CD4-positive, alpha-beta T cell (primary cell): ENCODE measurements around the gene HPRT1. TPM values are rescaled to one million over a fixed set of nuclear protein-coding genes. Genes with fewer than 3 reads are reported as not detected.
"Not testable (repeated sequence)": the region's sequence is repeated elsewhere in the genome, so short reads cannot be mapped to it uniquely, and the experiment has no call there.

Experiments
- ATAC-seq: fragments of 200-7000 bp; cut with Tn5 transposase; one replicate; pipeline ENCODE4 v1.10.0; 2022; ENCODE audit warnings: mild to moderate bottlenecking; ENCODE audit not compliant: poor library complexity
- CTCF ChIA-PET: fragments of 350-600 bp; sonication (Branson Sonifier 250); formaldehyde crosslinking; loops from one replicate; lab custom pipeline; 2021; ENCODE audit warnings: antibody characterized with exemption, inconsistent platforms; lab: Charles Lee
- POLR2A ChIA-PET: fragments of 350-600 bp; sonication (Branson Sonifier 250); formaldehyde crosslinking; loops from one replicate; lab custom pipeline; 2021; ENCODE audit warnings: antibody characterized with exemption, inconsistent platforms; lab: Charles Lee
- DNase-seq, 14 experiments: peaks; one replicate each; pipeline ENCODE4 v3.0.0-alpha.2; 2013 to 2020; ENCODE audit warnings: mixed read lengths in 2 of 14
- H3K27ac ChIP-seq, 2 donors: one replicate each; pipeline versions ENCODE4 v1.5.1 to v1.7.0; 2013; ENCODE audit warnings: low read length in 2 of 2, low read depth in 1 of 2, mild to moderate bottlenecking in 1 of 2
- H3K27me3 ChIP-seq, 2 experiments: 1 replicate in 1 of 2; 2 replicates in 1 of 2; pipeline versions ENCODE4 v1.6.1 to v1.7.0; 2013; ENCODE audit warnings: low read length in 2 of 2, control low read depth in 1 of 2, mild to moderate bottlenecking in 1 of 2, moderate library complexity in 1 of 2; ENCODE audit not compliant: insufficient read depth in 2 of 2, control insufficient read depth in 1 of 2
- H3K36me3 ChIP-seq: one replicate; pipeline ENCODE4 v1.6.1; 2013; ENCODE audit warnings: low read length, control low read depth; ENCODE audit not compliant: insufficient read depth
- H3K4me1 ChIP-seq: one replicate; pipeline ENCODE4 v1.6.1; 2013; ENCODE audit warnings: low read length, control low read depth; ENCODE audit not compliant: insufficient read depth
- H3K4me3 ChIP-seq: one replicate; pipeline ENCODE4 v1.5.1; 2013; ENCODE audit warnings: mild to moderate bottlenecking, low read length, moderate library complexity
- H3K9me3 ChIP-seq, 2 experiments: 1 replicate in 1 of 2; 2 replicates in 1 of 2; pipeline versions ENCODE4 v1.6.1 to v1.7.0; 2013; ENCODE audit warnings: low read length in 2 of 2, mild to moderate bottlenecking in 2 of 2, control low read depth in 1 of 2, moderate library complexity in 1 of 2; ENCODE audit not compliant: control insufficient read depth in 1 of 2, insufficient read depth in 1 of 2
- H3K27ac Mint-ChIP-seq: one replicate; pipeline ENCODE4 v1.8.0; 2020; ENCODE audit warnings: mixed read lengths
- H3K27me3 Mint-ChIP-seq: one replicate; pipeline ENCODE4 v1.8.0; 2021; ENCODE audit warnings: mixed read lengths
- H3K36me3 Mint-ChIP-seq: one replicate; pipeline ENCODE4 v1.8.0; 2021; ENCODE audit warnings: low read depth, mixed read lengths
- H3K4me1 Mint-ChIP-seq: one replicate; pipeline ENCODE4 v1.8.0; 2021; ENCODE audit warnings: low read depth, mixed read lengths
- H3K4me3 Mint-ChIP-seq: one replicate; pipeline ENCODE4 v1.8.0; 2020; ENCODE audit warnings: mild to moderate bottlenecking, mixed read lengths
- H3K9me3 Mint-ChIP-seq: one replicate; pipeline ENCODE4 v1.8.0; 2020; ENCODE audit warnings: mixed read lengths
- intact Hi-C, 2 experiments: fragments of 100-400 bp; cut with DNase I in 1 of 2; cut with micrococcal nuclease in 1 of 2; formaldehyde crosslinking; loops; one replicate each; pipeline versions ENCODE4 v1.15.1 to v1.9.0; 2023 to 2025; cut with DNase I, micrococcal nuclease
- total RNA-seq, 174 experiments: library from RNA in 2 of 174; stranded (reverse) in 2 of 174; gene quantifications; one replicate each; pipeline ENCODE4 v1.2.3 and lab custom pipeline; 2021 to 2026
- TF ChIP-seq, protein P1 (sequence below): fragments of 200-600 bp; IDR thresholded peaks from one replicate; pipeline ENCODE4 v1.8.0; 2022; ENCODE audit warnings: antibody characterized with exemption, mild to moderate bottlenecking

HPRT1 gene
- total RNA-seq, 2 experiments from 2014 or later: 14.1 to 15.5 TPM

DNA sequence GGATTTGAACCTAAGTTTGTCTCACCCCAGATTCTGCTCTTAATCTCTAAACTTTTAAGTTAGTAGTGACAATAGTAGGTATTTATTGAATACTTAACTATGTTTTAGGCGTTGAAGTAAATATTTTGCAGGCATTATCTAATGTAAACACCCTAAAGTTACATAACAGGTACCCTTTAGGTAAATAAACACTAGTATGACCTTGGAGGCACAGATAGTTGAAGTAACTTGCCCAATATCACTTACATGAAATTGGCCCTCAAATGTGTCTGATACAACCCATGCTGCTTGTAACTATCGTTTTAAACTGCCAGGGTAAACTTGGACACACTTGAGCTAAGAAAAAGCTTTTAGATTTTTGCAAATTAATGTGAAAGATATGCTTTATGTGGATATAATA, 3.0 kb downstream of the HPRT1 start:
- Histone ChIP-seq H3K9me3 (no peaks in the 10 kb centered on the region), H3K36me3 (no peaks in the 10 kb centered on the region), H3K27me3 (no peaks in the 10 kb centered on the region), H3K4me1 (peaks cover 14% of the 10 kb centered on the region), H3K4me3 (no peak overlapping the region), H3K27ac (no peak overlapping the region)
- ChIA-PET CTCF (no interaction called here), POLR2A (no interaction called here)
- no peaks in the 10 kb centered on the region for H3K27me3 Mint-ChIP-seq
- H3K9me3 Mint-ChIP-seq: no peaks in the 10 kb centered on the region
- ATAC-seq (no peak), DNase-seq (no peak)
- intact Hi-C loops: loop anchor here in 1 of 2 experiments (5.0 kb wide), 1 partner anchor 1509 kb away; the partner anchor contains the start of gene MMGT1
- peaks cover 20% of the 10 kb centered on the region for H3K4me1 Mint-ChIP-seq
- H3K4me3 Mint-ChIP-seq: peak overlapping the region; percentile 52
- TF ChIP-seq, protein P1, sequence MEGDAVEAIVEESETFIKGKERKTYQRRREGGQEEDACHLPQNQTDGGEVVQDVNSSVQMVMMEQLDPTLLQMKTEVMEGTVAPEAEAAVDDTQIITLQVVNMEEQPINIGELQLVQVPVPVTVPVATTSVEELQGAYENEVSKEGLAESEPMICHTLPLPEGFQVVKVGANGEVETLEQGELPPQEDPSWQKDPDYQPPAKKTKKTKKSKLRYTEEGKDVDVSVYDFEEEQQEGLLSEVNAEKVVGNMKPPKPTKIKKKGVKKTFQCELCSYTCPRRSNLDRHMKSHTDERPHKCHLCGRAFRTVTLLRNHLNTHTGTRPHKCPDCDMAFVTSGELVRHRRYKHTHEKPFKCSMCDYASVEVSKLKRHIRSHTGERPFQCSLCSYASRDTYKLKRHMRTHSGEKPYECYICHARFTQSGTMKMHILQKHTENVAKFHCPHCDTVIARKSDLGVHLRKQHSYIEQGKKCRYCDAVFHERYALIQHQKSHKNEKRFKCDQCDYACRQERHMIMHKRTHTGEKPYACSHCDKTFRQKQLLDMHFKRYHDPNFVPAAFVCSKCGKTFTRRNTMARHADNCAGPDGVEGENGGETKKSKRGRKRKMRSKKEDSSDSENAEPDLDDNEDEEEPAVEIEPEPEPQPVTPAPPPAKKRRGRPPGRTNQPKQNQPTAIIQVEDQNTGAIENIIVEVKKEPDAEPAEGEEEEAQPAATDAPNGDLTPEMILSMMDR: no peak
- H3K36me3 Mint-ChIP-seq: no peaks in the 10 kb centered on the region
- H3K27ac Mint-ChIP-seq: no peak overlapping the region

DNA sequence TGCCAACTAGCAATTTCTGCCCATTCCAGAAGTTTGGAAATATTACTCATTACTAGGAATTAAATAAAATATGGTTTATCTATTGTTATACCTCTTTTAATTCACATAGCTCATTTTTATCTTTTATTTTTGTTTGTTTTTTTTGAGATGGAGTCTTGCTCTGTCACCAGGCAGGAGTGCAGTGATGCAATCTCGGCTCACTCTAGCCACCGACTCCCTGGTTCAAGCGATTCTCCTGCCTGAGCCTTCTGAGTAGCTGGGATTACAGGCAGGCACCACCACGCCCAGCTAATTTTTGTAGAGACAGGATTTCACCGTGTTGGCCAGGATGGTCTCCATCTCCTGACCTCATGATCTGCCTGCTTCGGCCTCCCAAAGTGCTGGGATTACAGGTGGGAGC, 4.5 kb downstream of the HPRT1 start:
- peaks cover 13% of the 10 kb centered on the region for H3K4me1 ChIP-seq
- H3K27me3 ChIP-seq, H3K4me3 Mint-ChIP-seq, H3K4me3 ChIP-seq, ATAC-seq, H3K9me3 Mint-ChIP-seq, H3K27ac ChIP-seq, H3K27me3 Mint-ChIP-seq, H3K27ac Mint-ChIP-seq, H3K9me3 ChIP-seq, DNase-seq, H3K36me3 Mint-ChIP-seq, H3K36me3 ChIP-seq: not testable (repeated sequence)
- peaks cover 20% of the 10 kb centered on the region for H3K4me1 Mint-ChIP-seq
- ChIA-PET CTCF (interaction anchor here (1.3 kb wide), 1 partner anchor 13 kb away, joined by 3 read pairs; no protein-coding TSS in a partner anchor), POLR2A (interaction anchor here (0.7 kb wide), 1 partner anchor 21 kb away, joined by 4 read pairs; no protein-coding TSS in a partner anchor)
- intact Hi-C loops: loop anchor here in 1 of 2 experiments (5.0 kb wide), 1 partner anchor 1508 kb away; the partner anchor contains the start of gene MMGT1

DNA sequence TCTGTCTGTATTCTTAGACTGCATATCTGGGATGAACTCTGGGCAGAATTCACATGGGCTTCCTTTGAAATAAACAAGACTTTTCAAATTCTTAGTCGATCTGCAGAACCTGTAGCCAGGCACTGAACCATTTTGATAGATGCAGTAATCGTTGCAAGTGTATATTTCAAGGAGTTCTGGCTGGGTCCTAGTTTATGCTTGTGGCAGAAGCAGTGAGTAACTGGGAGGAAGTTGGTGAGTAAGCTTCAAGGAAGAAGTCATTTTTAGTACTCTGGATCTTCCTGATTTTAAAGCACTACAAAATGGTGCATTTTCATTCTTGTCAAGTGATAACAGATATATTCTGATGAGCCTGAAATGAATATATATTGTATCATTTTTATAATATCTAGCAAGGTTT, 9.5 kb downstream of the HPRT1 start:
- intact Hi-C loops: no loop called here
- ChIA-PET POLR2A (no interaction called here), CTCF (no interaction called here)
- no peak overlapping the region for H3K27ac ChIP-seq
- Mint-ChIP-seq H3K27ac (no peak overlapping the region), H3K4me3 (no peak overlapping the region), H3K4me1 (no peaks in the 10 kb centered on the region), H3K27me3 (no peaks in the 10 kb centered on the region), H3K9me3 (no peaks in the 10 kb centered on the region), H3K36me3 (no peaks in the 10 kb centered on the region)
- H3K9me3 ChIP-seq: no peaks in the 10 kb centered on the region
- DNase-seq: peak in 2 of 14 experiments; percentile 2 to 8
- TF ChIP-seq, protein P1: no peak
- H3K4me3 ChIP-seq: no peak overlapping the region
- H3K36me3 ChIP-seq: no peaks in the 10 kb centered on the region
- H3K4me1 ChIP-seq: no peaks in the 10 kb centered on the region
- H3K27me3 ChIP-seq: no peaks in the 10 kb centered on the region
- no peak for ATAC-seq

DNA sequence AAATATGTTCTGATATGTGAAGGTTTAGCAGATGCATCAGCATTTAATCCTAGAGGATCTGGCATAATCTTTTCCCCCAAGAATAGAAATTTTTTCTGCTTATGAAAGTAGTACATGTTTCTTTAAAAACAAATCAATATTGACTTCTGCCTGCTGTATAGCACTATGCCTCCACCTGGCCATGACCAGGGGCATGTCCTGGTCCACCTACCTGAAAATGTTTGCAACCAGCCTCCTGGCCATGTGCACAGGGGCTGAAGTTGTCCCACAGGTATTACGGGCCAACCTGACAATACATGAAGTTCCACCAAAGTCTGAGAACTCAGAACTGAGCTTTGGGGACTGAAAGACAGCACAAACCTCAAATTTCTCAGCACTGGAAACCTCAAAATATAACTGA, 10.0 kb downstream of the HPRT1 start:
- Mint-ChIP-seq H3K4me1 (no peaks in the 10 kb centered on the region), H3K27me3 (no peaks in the 10 kb centered on the region), H3K36me3 (peaks cover 1% of the 10 kb centered on the region), H3K4me3 (no peak overlapping the region), H3K27ac (no peak overlapping the region), H3K9me3 (no peaks in the 10 kb centered on the region)
- Histone ChIP-seq H3K4me1 (no peaks in the 10 kb centered on the region), H3K27ac (no peak overlapping the region), H3K27me3 (no peaks in the 10 kb centered on the region), H3K9me3 (no peaks in the 10 kb centered on the region), H3K4me3 (no peak overlapping the region), H3K36me3 (peaks cover 5% of the 10 kb centered on the region)
- ATAC-seq (no peak), DNase-seq (no peak)
- CTCF ChIA-PET: no interaction called here
- intact Hi-C loops: no loop called here
- TF ChIP-seq, protein P1: no peak
- POLR2A ChIA-PET: no interaction called here
